MG63 (cell line): ENCODE measurements around the gene PIGC. TPM values are rescaled to one million over a fixed set of nuclear protein-coding genes. Genes with fewer than 3 reads are reported as not detected.
A peak's percentile ranks its signal among the peaks of the same experiment; 100 is the strongest.

ENCODE experiments used
- DNase-seq: peaks from one replicate; pipeline ENCODE4 v3.0.0-alpha.2; 2020
- H3K27me3 ChIP-seq: fragments of 250-450 bp; sonication (Bioruptor Pico); 2 replicates; pipeline ENCODE4 v1.5.1; 2020; ENCODE audit warnings: mild to moderate bottlenecking, moderate library complexity
- H3K36me3 ChIP-seq: fragments of 250-450 bp; sonication (Bioruptor Pico); 2 replicates; pipeline ENCODE4 v1.5.1; 2020; ENCODE audit warnings: mild to moderate bottlenecking, moderate library complexity
- H3K4me3 ChIP-seq: fragments of 250-450 bp; sonication (Bioruptor Pico); 2 replicates; pipeline ENCODE4 v1.5.1; 2020; ENCODE audit warnings: mild to moderate bottlenecking, moderate library complexity
- H3K9me3 ChIP-seq: fragments of 250-450 bp; sonication (Bioruptor Pico); 2 replicates; pipeline ENCODE4 v1.5.1; 2020; ENCODE audit warnings: mild to moderate bottlenecking, moderate library complexity
- total RNA-seq: library from RNA; depleted of rRNA; stranded (reverse); fragments of >200 nt; shearing (Covaris generic); gene quantifications from 2 replicates; pipeline ENCODE4 v1.2.3, GENCODE V29; 2014; ENCODE audit warnings: low replicate concordance

The PIGC gene
- total RNA-seq, 1 experiment from 2014 or later, result 19.6 TPM

- no peaks in the 10 kb centered on the region for H3K9me3 ChIP-seq
- DNase-seq, result no peak
Measured at GRCh38 chr1:172417557-172417956, 26.3 kb downstream of the PIGC start.

DNA sequence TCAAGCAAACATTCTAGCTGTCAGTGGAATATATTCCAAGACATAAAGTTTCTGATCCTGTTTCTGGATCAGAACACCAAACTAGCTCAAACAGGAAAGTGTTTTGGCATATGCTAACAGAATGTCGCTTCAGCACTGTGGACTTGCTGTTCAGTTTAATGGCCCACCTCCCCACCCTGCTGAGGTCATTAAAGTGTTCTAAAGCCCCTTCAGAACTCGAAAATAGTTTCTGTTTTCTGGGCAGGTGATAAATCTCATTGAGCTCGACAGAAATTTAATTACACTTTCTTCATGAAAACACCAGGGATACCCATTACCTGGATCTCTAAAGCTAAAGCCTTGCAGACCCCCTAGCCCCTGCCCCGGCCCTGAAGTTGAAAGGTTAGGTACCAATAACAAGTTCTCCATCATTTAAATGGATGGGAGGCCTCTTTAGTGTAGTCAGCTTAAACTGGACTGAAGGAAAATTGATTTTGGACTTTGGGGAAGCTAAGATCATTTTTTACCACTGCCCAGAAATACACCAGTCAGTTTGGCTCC lies 27.3 kb downstream of the PIGC start:
- no peaks in the 10 kb centered on the region for H3K36me3 ChIP-seq
- H3K9me3 ChIP-seq, result no peaks in the 10 kb centered on the region
- H3K4me3 ChIP-seq, result no peak overlapping the region
- DNase-seq, result no peak
- H3K27me3 ChIP-seq, result no peaks in the 10 kb centered on the region

More at GRCh38 chr1:172417557-172417956, 26.3 kb downstream of the PIGC start:
- Histone ChIP-seq H3K36me3 (no peaks in the 10 kb centered on the region), H3K27me3 (no peaks in the 10 kb centered on the region), H3K4me3 (no peak overlapping the region)

DNA sequence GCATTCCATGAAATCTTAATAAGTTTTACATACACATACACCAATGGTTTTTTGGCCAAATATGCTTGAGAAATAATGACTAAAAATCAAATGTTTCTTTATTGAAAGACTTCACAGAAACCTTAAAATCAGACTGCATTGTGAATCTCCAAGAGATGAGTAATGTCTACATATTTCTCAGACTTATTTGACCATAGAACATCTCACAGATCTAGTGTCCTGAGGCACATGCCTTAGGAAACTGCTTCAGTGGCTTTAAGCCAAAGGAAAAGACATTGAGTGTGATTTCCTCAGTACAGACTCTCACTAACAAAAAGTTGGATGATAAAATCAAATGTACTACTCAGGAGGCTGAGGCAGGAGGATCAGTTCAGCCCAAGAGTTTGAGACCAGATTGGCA lies 29.5 kb downstream of the PIGC start:
- H3K4me3 ChIP-seq, result no peak overlapping the region
- H3K36me3 ChIP-seq, result no peaks in the 10 kb centered on the region
- no peaks in the 10 kb centered on the region for H3K27me3 ChIP-seq
- no peaks in the 10 kb centered on the region for H3K9me3 ChIP-seq
- no peak for DNase-seq

DNA sequence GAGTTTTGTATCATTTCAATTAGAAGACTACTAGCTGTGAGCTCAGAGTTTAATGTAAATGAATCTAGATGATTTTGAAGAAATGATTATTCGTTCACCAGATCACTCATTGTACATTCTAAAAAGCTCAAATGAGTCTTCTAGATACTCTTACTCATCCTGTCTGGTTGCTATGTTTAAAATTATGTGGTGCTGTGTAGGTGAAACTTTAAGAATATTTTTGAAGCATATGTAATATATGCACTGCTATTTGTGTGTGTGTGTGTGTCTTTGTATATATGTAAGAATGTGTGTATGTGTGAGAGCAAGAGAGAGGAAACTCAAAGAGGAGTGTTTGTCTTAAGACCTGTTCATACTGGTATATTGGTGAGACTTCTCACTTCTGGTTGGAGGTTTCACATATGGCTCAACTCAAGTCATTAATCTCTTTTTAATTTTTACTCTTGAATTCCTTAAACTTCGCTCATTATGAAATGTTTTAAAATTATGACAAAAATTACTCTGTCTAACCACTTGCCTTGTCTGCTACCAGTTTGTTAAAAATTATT lies 32.0 kb downstream of the PIGC start:
- no peak overlapping the region for H3K4me3 ChIP-seq
- no peaks in the 10 kb centered on the region for H3K36me3 ChIP-seq
- DNase-seq, result no peak
- H3K27me3 ChIP-seq, result no peaks in the 10 kb centered on the region
- H3K9me3 ChIP-seq, result no peaks in the 10 kb centered on the region

GRCh38 chr1:172410027-172410426 lies 33.8 kb downstream of the PIGC start:
- Histone ChIP-seq H3K36me3 (no peaks in the 10 kb centered on the region), H3K27me3 (no peaks in the 10 kb centered on the region), H3K9me3 (no peaks in the 10 kb centered on the region), H3K4me3 (no peak overlapping the region)
- DNase-seq, result no peak

DNA sequence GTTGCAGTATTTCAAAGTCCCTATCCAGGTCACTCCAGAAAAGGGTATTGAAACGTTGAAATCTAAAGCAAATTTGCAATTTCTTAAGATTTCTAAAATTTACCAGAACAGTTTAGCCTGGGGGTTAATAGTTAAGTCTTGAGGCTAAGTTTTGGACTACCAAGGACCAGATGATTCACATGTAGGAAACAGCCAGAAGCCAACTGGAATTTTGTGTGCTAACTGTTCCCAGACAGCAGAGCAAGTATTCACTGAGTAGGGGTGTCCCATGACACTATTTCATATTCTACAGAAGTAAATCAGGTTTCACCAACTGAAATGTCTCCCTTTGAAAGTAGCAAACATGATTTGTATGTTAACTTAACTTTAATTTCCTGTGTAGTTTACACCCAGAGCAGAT lies 34.9 kb downstream of the PIGC start:
- H3K4me3 ChIP-seq, result no peak overlapping the region
- no peak for DNase-seq
- H3K27me3 ChIP-seq, result no peaks in the 10 kb centered on the region
- no peaks in the 10 kb centered on the region for H3K9me3 ChIP-seq
- no peaks in the 10 kb centered on the region for H3K36me3 ChIP-seq

- Histone ChIP-seq H3K27me3 (no peaks in the 10 kb centered on the region), H3K36me3 (no peaks in the 10 kb centered on the region), H3K9me3 (no peaks in the 10 kb centered on the region), H3K4me3 (no peak overlapping the region)
- DNase-seq, result no peak
Measured at GRCh38 chr1:172406968-172407367, 36.9 kb downstream of the PIGC start.

- Histone ChIP-seq H3K36me3 (no peaks in the 10 kb centered on the region), H3K4me3 (no peak overlapping the region), H3K9me3 (no peaks in the 10 kb centered on the region), H3K27me3 (no peaks in the 10 kb centered on the region)
- DNase-seq, result no peak
Measured at GRCh38 chr1:172405912-172406311, 38.0 kb downstream of the PIGC start.

DNA sequence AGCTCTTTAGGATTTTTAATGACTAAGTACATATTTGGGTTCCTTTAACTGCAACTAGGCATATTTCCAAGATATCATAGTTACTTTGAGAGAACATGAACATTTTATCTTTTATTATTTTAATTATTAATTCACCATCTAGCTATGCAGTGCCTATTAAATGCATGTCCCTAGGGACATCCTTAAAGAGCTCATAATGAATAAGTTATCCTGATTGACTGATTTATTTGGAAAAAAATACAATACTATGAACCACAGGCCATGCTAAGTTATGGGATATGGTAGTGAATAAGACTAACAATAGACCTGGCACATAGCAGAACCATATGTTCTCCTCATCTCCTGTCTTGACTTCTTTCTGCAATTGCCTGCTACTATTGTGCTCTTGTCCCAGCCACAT lies 39.7 kb downstream of the PIGC start:
- H3K4me3 ChIP-seq, result no peak overlapping the region
- no peaks in the 10 kb centered on the region for H3K9me3 ChIP-seq
- no peak for DNase-seq
- H3K27me3 ChIP-seq, result no peaks in the 10 kb centered on the region
- H3K36me3 ChIP-seq, result no peaks in the 10 kb centered on the region

- DNase-seq, result no peak
- Histone ChIP-seq H3K27me3 (no peaks in the 10 kb centered on the region), H3K4me3 (no peak overlapping the region), H3K9me3 (no peaks in the 10 kb centered on the region), H3K36me3 (no peaks in the 10 kb centered on the region)
Measured at GRCh38 chr1:172402878-172403569, 40.8 kb downstream of the PIGC start.

DNA sequence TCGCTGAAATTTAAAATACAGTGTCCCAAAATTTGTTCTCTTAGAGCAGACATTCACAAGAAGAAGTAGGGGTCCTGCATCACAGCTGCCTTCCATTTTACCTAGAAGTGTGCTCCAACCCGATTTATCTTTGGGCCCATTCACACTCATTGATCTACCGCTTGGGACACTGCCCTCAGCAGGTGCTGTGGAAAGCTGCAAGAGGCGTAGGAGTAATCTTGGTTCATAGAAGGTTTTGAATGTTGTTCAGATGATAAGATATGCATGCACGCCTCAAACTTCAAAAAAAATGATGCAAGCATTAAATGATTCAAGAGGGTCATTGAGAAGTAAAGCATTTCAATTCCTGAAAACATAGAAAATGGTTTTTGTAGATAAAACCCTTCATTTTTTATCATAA lies 42.0 kb downstream of the PIGC start:
- Histone ChIP-seq H3K36me3 (no peaks in the 10 kb centered on the region), H3K27me3 (no peaks in the 10 kb centered on the region), H3K9me3 (no peaks in the 10 kb centered on the region), H3K4me3 (no peak overlapping the region)
- DNase-seq, result no peak

DNA sequence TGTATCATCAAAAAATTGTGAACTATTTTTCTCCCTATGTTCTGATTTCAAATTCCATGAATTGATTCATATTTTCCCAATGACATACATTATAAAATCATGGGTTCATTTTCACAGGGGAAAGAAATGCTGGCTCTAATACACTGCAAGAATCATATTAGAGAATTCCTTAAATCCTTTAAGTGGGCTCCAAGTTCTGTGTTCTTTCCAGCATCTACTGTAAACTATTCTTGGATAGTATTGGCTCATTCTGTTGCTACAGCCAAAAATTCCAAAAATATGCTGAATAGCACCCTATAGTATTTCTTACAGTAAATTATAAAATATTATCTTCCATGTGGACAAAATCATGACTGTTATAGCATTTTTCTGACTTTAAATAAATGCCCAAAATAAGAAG lies 42.4 kb downstream of the PIGC start:
- Histone ChIP-seq H3K4me3 (no peak overlapping the region), H3K9me3 (no peaks in the 10 kb centered on the region), H3K36me3 (no peaks in the 10 kb centered on the region), H3K27me3 (no peaks in the 10 kb centered on the region)
- DNase-seq, result no peak

DNA sequence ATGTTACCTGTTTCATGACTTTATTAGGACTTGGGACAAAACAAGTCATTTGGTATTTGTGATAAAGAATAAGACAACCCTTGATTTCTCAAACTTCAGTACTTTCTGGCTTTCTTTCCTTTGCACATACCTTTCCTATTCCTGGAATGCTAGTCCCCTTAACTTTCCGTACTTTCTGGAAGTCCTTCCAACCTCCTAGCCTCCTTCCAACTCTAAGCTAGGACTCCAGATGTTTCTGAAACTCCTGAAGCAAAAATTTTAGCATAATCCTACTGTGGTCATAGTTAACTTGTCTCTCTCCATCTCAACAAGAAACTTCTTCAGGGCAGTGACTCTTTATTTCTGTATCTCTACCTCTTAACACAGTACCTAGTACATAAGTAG lies 43.2 kb downstream of the PIGC start:
- no peak overlapping the region for H3K4me3 ChIP-seq
- H3K27me3 ChIP-seq, result no peaks in the 10 kb centered on the region
- no peaks in the 10 kb centered on the region for H3K36me3 ChIP-seq
- no peak for DNase-seq
- H3K9me3 ChIP-seq, result no peaks in the 10 kb centered on the region

GRCh38 chr1:172399756-172400721 lies 43.8 kb downstream of the PIGC start:
- DNase-seq, result no peak
- no peaks in the 10 kb centered on the region for H3K27me3 ChIP-seq
- H3K9me3 ChIP-seq, result no peaks in the 10 kb centered on the region; the same call in 1 of the 2 replicates
- H3K36me3 ChIP-seq, result no peaks in the 10 kb centered on the region
- no peak overlapping the region for H3K4me3 ChIP-seq

GRCh38 chr1:172398970-172399755 lies 44.7 kb downstream of the PIGC start:
- Histone ChIP-seq H3K27me3 (no peaks in the 10 kb centered on the region), H3K4me3 (no peak overlapping the region), H3K36me3 (no peaks in the 10 kb centered on the region), H3K9me3 (no peaks in the 10 kb centered on the region; the same call in 1 of the 2 replicates)
- peak; percentile 63 for DNase-seq

DNA sequence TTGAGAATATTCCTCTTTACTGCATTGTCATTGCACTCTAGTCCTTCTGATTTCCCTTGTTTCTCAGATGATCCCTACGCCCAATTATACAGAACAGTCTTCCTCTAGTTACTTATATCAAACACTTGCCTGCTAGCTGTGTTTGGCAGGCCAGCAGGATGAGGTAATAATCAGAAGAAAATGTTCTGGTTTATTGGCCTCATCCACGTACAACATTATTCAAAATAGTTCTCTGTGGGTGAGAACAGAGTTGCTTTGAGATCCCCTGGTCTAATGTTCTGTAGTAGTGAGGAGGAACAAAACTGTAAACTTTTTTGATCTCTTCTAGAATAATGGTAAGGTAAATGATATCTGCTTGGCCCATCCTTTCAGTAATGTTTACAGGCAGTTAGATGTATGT lies 45.7 kb downstream of the PIGC start:
- no peaks in the 10 kb centered on the region for H3K36me3 ChIP-seq
- H3K9me3 ChIP-seq, result no peaks in the 10 kb centered on the region; the same call in 1 of the 2 replicates
- peak; percentile 12 for DNase-seq
- no peaks in the 10 kb centered on the region for H3K27me3 ChIP-seq
- no peak overlapping the region for H3K4me3 ChIP-seq
